Measurements from ENCODE around the gene DLGAP3.

DLGAP3 gene

DNA sequence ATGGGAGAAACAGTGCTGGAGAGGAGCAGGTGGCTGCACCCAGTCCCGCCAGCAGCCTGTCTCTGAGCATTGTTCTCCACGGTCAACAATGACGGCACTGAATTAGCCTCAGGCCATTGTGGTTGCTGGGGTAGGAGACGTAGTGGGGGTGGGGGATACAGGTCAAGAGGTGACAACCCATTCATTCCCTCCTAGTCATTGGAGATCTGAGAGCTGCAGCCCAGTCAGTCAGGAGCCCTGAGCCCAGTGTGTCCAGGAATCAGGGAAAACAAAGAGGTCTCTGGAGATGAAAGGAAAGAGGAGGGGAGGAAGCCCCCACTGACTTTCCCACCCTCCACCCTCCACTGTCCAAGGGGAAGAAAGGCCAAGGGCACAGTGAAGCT lies 85.2 kb downstream of the DLGAP3 start:
- no peak overlapping the region for H3K4me3 ChIP-seq
- no peaks in the 10 kb centered on the region for H3K9me3 ChIP-seq (replicated peaks in 1 of 11)
- peak overlapping the region in 1 of 11 experiments; percentile 53; a peak in 1 of 22 replicates for H3K4me2 ChIP-seq
- no peak overlapping the region for H3K9ac ChIP-seq
- H3K36me3 ChIP-seq: peaks cover 0 to 26% (median 9%) of the 10 kb centered on the region in 11 experiments; a peak in 13 of 22 replicates
- no peaks in the 10 kb centered on the region for H3K27me3 ChIP-seq
- peaks cover 0 to 18% (median 8%) of the 10 kb centered on the region in 10 experiments; a peak in 11 of 20 replicates for H3K4me1 ChIP-seq
- no peak for TF ChIP-seq Cebpa-rat (IDR thresholded peaks at IDR 0.05)
- no peak overlapping the region for H3K27ac ChIP-seq
- H4K20me1 ChIP-seq: peaks cover 10 to 78% (median 41%) of the 10 kb centered on the region in 11 experiments; a peak in 14 of 22 replicates

GRCh38 chr1:34843392-34844251 lies 85.8 kb downstream of the DLGAP3 start:
- no peak for TF ChIP-seq Cebpa-rat (IDR thresholded peaks at IDR 0.05)
- Histone ChIP-seq H3K9me3 (replicated peaks in 1 of 11) (no peaks in the 10 kb centered on the region), H3K4me2 (peak overlapping the region in 5 of 11 experiments; percentile 50 to 67 (median 57); a peak in 10 of 22 replicates)

DNA sequence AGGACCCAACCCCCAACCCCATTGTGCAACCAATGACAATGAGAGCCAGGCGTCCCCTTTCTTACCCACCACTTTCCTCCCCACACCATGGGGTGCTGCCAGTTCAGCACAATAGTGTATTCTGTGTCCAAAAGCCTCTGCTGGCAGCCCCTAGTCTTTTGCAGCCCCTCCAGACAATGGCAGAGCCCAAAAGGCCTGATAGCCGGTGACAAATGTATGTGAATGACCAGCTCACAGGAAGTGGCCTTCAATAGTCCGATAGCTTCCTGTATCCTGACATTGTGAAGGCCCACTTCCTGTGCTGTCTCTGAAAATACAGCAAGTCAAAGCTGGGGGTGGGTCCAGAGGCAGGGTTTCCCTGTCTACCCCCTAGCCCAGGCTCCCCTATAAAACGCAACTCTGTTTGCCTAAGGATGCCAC lies 86.5 kb downstream of the DLGAP3 start:
- no peak for TF ChIP-seq Cebpa-rat (IDR thresholded peaks at IDR 0.05)
- Histone ChIP-seq H3K4me2 (peak overlapping the region in 5 of 11 experiments; percentile 50 to 67 (median 57); a peak in 10 of 22 replicates), H3K27ac (peak overlapping the region in 3 of 11 experiments; percentile 29 to 40 (median 39); a peak in 6 of 22 replicates), H3K9ac (no peak overlapping the region), H3K27me3 (no peaks in the 10 kb centered on the region), H3K36me3 (peaks cover 0 to 14% (median 0%) of the 10 kb centered on the region in 11 experiments; a peak in 10 of 22 replicates), H4K20me1 (peaks cover 10 to 65% (median 34%) of the 10 kb centered on the region in 11 experiments; a peak in 14 of 22 replicates), H3K9me3 (replicated peaks in 1 of 11) (no peaks in the 10 kb centered on the region), H3K4me3 (no peak overlapping the region), H3K4me1 (peaks cover 0 to 18% (median 8%) of the 10 kb centered on the region in 10 experiments; a peak in 11 of 20 replicates)

More at GRCh38 chr1:34843392-34844251, 85.8 kb downstream of the DLGAP3 start:
- Histone ChIP-seq H3K4me3 (no peak overlapping the region), H3K27me3 (no peaks in the 10 kb centered on the region), H3K9ac (no peak overlapping the region), H3K27ac (peak overlapping the region in 3 of 11 experiments; percentile 29 to 40 (median 39); a peak in 6 of 22 replicates), H3K4me1 (peaks cover 0 to 18% (median 8%) of the 10 kb centered on the region in 10 experiments; a peak in 11 of 20 replicates), H4K20me1 (peaks cover 10 to 71% (median 36%) of the 10 kb centered on the region in 11 experiments; a peak in 14 of 22 replicates), H3K36me3 (peaks cover 0 to 20% (median 6%) of the 10 kb centered on the region in 11 experiments; a peak in 13 of 22 replicates)

GRCh38 chr1:34842073-34842472 lies 87.4 kb downstream of the DLGAP3 start:
- no peak overlapping the region for H3K9ac ChIP-seq
- no peaks in the 10 kb centered on the region for H3K27me3 ChIP-seq
- H3K4me3 ChIP-seq: no peak overlapping the region
- no peak overlapping the region for H3K4me2 ChIP-seq
- H3K36me3 ChIP-seq: peaks cover 0 to 5% (median 0%) of the 10 kb centered on the region in 11 experiments; a peak in 3 of 22 replicates
- peaks cover 5 to 56% (median 31%) of the 10 kb centered on the region in 11 experiments; a peak in 14 of 22 replicates for H4K20me1 ChIP-seq
- H3K27ac ChIP-seq: no peak overlapping the region
- peaks cover 0 to 18% (median 8%) of the 10 kb centered on the region in 10 experiments; a peak in 11 of 20 replicates for H3K4me1 ChIP-seq
- H3K9me3 ChIP-seq (replicated peaks in 1 of 11): no peaks in the 10 kb centered on the region
- no peak for TF ChIP-seq Cebpa-rat (IDR thresholded peaks at IDR 0.05)

GRCh38 chr1:34840426-34840825 lies 89.0 kb downstream of the DLGAP3 start:
- Histone ChIP-seq H3K27me3 (no peaks in the 10 kb centered on the region), H3K9ac (no peak overlapping the region), H3K4me2 (no peak overlapping the region), H3K27ac (no peak overlapping the region), H3K4me3 (no peak overlapping the region), H3K9me3 (replicated peaks in 1 of 11) (no peaks in the 10 kb centered on the region), H3K36me3 (peaks cover 0 to 4% (median 0%) of the 10 kb centered on the region in 11 experiments; a peak in 3 of 22 replicates), H3K4me1 (peaks cover 0 to 18% (median 10%) of the 10 kb centered on the region in 10 experiments; a peak in 14 of 20 replicates), H4K20me1 (peaks cover 0 to 39% (median 19%) of the 10 kb centered on the region in 11 experiments; a peak in 10 of 22 replicates)
- no peak for TF ChIP-seq Cebpa-rat (IDR thresholded peaks at IDR 0.05)

DNA sequence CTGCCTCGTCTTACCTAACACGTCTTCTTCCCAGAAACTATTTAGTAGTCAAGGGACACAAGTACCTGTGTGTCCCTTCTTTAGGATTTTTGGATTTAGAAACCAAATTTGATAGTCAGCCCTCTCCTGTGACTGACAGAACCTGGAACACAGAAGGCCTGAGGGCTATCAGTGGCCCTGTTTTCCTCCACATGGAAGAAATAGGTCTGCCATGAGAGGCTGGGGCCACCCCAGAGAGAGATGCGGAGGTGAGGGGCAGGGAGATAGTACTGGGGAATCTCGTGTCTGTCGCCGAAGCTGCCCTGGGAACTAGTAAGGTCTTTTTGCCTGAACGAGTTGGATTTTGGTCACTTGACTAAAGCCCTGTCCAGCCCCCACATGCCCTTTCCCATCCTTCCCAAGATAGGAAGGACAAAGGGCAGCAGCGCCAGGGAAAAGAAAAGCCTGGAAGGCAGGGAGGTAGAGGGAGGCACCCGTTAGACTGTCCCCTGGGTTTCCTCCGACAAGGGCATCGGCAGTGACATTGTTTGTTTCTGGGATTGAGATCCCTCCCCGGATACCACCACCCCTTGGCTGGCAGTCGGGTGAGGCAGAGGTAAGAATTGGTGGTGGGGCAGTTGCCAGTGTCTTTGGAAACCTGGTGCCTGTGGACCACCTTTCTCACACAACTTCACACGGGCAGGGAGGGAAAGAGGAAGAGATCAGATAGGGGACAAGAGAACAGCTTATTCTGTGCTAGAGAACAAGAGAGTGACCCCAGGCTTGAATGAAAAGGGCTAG lies 89.7 kb downstream of the DLGAP3 start:
- H3K9me3 ChIP-seq (replicated peaks in 1 of 11): no peaks in the 10 kb centered on the region
- no peak overlapping the region for H3K4me3 ChIP-seq
- peaks cover 0 to 4% (median 0%) of the 10 kb centered on the region in 11 experiments; a peak in 3 of 22 replicates for H3K36me3 ChIP-seq
- no peak overlapping the region for H3K9ac ChIP-seq
- H3K4me1 ChIP-seq: peaks cover 0 to 18% (median 10%) of the 10 kb centered on the region in 10 experiments; a peak in 14 of 20 replicates
- H3K27me3 ChIP-seq: no peaks in the 10 kb centered on the region
- H3K27ac ChIP-seq: no peak overlapping the region
- H4K20me1 ChIP-seq: peaks cover 0 to 32% (median 12%) of the 10 kb centered on the region in 11 experiments; a peak in 8 of 22 replicates
- H3K4me2 ChIP-seq: no peak overlapping the region
- TF ChIP-seq Cebpa-rat (IDR thresholded peaks at IDR 0.05): no peak

GRCh38 chr1:34833711-34834110 lies 95.7 kb downstream of the DLGAP3 start:
- no peak for TF ChIP-seq Cebpa-rat (IDR thresholded peaks at IDR 0.05)
- Histone ChIP-seq H3K9ac (no peak overlapping the region), H3K27me3 (no peaks in the 10 kb centered on the region), H3K4me1 (peaks cover 0 to 15% (median 8%) of the 10 kb centered on the region in 10 experiments; a peak in 11 of 20 replicates), H3K27ac (no peak overlapping the region), H3K4me3 (no peak overlapping the region), H3K36me3 (no peaks in the 10 kb centered on the region; a peak in 1 of 22 replicates), H3K4me2 (no peak overlapping the region), H4K20me1 (0 out of 22 replicates have a peak, but pooled peaks cover 0 to 3% (median 0%) of the 10 kb centered on the region in 11 experiments), H3K9me3 (replicated peaks in 1 of 11) (no peaks in the 10 kb centered on the region)

GRCh38 chr1:34831721-34832246 lies 97.7 kb downstream of the DLGAP3 start:
- H3K9me3 ChIP-seq (replicated peaks in 1 of 11): no peaks in the 10 kb centered on the region
- H3K36me3 ChIP-seq: no peaks in the 10 kb centered on the region; a peak in 1 of 22 replicates
- TF ChIP-seq Cebpa-rat (IDR thresholded peaks at IDR 0.05): no peak
- no peak overlapping the region for H3K4me2 ChIP-seq
- H3K4me3 ChIP-seq: no peak overlapping the region
- peaks cover 0 to 24% (median 13%) of the 10 kb centered on the region in 10 experiments; a peak in 12 of 20 replicates for H3K4me1 ChIP-seq
- no peaks in the 10 kb centered on the region for H3K27me3 ChIP-seq
- H3K27ac ChIP-seq: no peak overlapping the region
- 0 out of 22 replicates have a peak, but pooled peaks cover 0 to 3% (median 0%) of the 10 kb centered on the region in 11 experiments for H4K20me1 ChIP-seq
- no peak overlapping the region for H3K9ac ChIP-seq
